Stimulated activated CD8-positive, alpha-beta memory T cell treated with anti-CD3 and anti-CD28 coated beads, Interleukin-12 subunit alpha, Interleukin-12 subunit beta, amount 100 ng/mL, for 24 hours (primary cell): ENCODE data around the gene DCK.

ENCODE experiments used
- DNase-seq: peaks from one replicate; pipeline ENCODE4 v3.0.0-alpha.2; 2020; ENCODE audit errors: extremely low read depth

DCK gene

GRCh38 chr4:71063711-71064110 is 70.3 kb downstream of the DCK start:
- no peak for DNase-seq

- DNase-seq, result no peak
These were observed 71.1 kb downstream of the DCK start for GRCh38 chr4:71064521-71064920.

- no peak for DNase-seq
These were observed 72.6 kb downstream of the DCK start for GRCh38 chr4:71065991-71066510.

- no peak for DNase-seq
These were observed 73.6 kb downstream of the DCK start for GRCh38 chr4:71066737-71067716.

GRCh38 chr4:71069063-71069462 is 75.6 kb downstream of the DCK start:
- DNase-seq, result no peak

GRCh38 chr4:71070015-71070414 is 76.6 kb downstream of the DCK start:
- DNase-seq, result no peak

GRCh38 chr4:71074452-71075299 is 81.2 kb downstream of the DCK start:
- DNase-seq, result no peak
